ENCODE data around the gene LIN37. TPM values are rescaled to one million over a fixed set of nuclear protein-coding genes. Genes with fewer than 3 reads are reported as not detected.

Gene LIN37
- total and polyA plus RNA-seq, 12 donors = 6.0 to 137 (median 12.5) TPM

DNA sequence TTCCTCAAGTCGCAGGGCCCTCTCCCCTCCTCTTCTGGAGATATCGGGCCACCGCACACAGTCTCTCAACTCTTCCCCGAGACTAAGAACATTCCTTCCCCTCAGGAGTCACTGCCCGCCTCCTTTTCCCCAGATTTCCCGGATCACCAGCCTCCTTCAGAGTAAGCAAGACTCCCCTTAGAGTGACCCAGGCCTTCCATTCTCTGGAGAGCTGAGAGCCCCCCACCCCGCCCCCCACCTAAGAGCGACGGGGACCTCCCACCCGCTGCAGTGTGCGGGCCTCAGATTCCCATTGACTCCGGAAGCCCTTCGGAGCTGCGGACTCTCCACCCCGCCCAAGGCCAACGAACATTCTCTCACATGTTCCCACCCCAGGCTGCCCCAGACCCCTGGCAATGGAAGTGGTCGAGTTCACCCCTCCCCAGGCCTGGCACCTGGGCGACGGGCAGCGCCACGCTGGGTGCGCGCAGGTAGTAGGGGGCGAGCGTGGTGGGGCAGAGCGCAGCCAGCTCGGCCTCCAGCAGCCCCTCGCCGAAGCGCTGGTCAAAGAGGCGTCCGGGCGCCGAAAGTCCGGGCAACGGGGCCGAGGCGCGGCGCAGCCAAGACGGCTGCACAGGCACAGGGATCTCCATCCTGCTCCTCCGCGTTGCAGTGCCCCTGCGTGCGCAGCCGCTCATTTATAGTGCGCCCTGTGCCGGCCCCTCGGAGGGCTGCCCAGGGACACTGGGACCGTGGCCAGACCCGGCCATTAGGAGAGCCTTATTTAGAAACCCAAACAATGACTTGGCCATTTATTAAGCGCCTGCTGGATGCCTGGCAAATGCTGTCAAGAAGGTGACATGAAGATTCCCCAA lies 8.2 kb downstream of the LIN37 start, which contains the start of gene HSPB6:
TSS of gene HSPB6 (minus strand) at position 653 of the 854 bp plus-strand sequence. CDS start at position 632, 21 bp downstream.
- 3 to 6% (median 3%) methylated on average over 7 to 52 of the region's 52 CpGs for WGBS, 4 donors
- H3K36me3 ChIP-seq (replicated peaks in 1 of 2) = peaks cover 0 to 24% of the 10 kb centered on the region in 2 donors
- DNase-seq = peak; percentile 72 to 84 (median 76)
- H3K27me3 ChIP-seq = no peaks in the 10 kb centered on the region
- H3K9me3 ChIP-seq (replicated peaks in 1 of 3) = no peaks in the 10 kb centered on the region
- peaks cover 33 to 35% of the 10 kb centered on the region in 2 donors for H3K4me1 ChIP-seq (replicated peaks in 1 of 2)
- H3K27ac ChIP-seq = peak within 1 kb of the TSS; percentile 91 to 97 (median 96)
- intact Hi-C loops (cut with DNase I) = no loop called here
- H3K4me3 ChIP-seq = peak within 1 kb of the TSS in 2 of 4 donors; percentile 23 to 79
- TF ChIP-seq, protein P1, sequence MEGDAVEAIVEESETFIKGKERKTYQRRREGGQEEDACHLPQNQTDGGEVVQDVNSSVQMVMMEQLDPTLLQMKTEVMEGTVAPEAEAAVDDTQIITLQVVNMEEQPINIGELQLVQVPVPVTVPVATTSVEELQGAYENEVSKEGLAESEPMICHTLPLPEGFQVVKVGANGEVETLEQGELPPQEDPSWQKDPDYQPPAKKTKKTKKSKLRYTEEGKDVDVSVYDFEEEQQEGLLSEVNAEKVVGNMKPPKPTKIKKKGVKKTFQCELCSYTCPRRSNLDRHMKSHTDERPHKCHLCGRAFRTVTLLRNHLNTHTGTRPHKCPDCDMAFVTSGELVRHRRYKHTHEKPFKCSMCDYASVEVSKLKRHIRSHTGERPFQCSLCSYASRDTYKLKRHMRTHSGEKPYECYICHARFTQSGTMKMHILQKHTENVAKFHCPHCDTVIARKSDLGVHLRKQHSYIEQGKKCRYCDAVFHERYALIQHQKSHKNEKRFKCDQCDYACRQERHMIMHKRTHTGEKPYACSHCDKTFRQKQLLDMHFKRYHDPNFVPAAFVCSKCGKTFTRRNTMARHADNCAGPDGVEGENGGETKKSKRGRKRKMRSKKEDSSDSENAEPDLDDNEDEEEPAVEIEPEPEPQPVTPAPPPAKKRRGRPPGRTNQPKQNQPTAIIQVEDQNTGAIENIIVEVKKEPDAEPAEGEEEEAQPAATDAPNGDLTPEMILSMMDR (IDR thresholded peaks at IDR 0.05) = no peak
- peak; percentile 71 to 74 for TF ChIP-seq POLR2A (IDR thresholded peaks at IDR 0.05)

DNA sequence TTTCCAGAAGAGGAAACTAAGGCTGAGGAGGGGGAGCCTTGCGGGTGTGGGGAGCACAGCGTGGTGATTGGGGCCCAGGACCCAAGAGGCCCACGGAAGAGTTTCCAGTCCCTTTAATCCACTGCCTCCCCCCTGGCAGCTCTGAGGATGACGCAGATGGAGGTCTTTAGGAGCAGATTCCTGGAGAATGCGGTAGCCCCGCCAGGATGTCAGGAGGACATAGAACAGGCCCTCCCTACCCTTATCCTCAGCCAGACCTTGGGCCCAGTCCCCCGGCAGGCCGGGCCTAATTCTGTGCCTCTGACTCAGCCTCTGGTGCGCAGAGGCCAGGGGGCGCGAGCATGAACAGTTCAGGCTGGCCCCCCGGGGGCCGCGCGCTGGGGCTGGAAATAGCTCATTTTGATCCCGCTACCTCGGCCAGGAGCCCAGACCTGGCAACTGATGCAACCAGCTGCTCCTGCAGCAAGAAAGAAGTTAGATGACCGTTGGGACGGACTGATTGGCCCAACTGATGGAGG lies 8.9 kb downstream of the LIN37 start:
- peaks cover 33 to 35% of the 10 kb centered on the region in 2 donors for H3K4me1 ChIP-seq (replicated peaks in 1 of 2)
- H3K9me3 ChIP-seq (replicated peaks in 1 of 3) = no peaks in the 10 kb centered on the region
- H3K4me3 ChIP-seq = peak overlapping the region in 2 of 4 donors; percentile 11 to 79
- peak; percentile 73 to 92 (median 88) for DNase-seq
- intact Hi-C loops (cut with DNase I) = no loop called here
- peak overlapping the region; percentile 91 to 97 (median 96) for H3K27ac ChIP-seq
- TF ChIP-seq, protein P1 (IDR thresholded peaks at IDR 0.05) = no peak
- peak in 1 of 2 donors; percentile 46 for TF ChIP-seq POLR2A (IDR thresholded peaks at IDR 0.05)
- H3K36me3 ChIP-seq (replicated peaks in 1 of 2) = peaks cover 0 to 27% of the 10 kb centered on the region in 2 donors
- WGBS, 4 donors = 2 to 11% (median 7%) methylated on average over 5 to 19 of the region's 19 CpGs
- H3K27me3 ChIP-seq = no peaks in the 10 kb centered on the region

DNA sequence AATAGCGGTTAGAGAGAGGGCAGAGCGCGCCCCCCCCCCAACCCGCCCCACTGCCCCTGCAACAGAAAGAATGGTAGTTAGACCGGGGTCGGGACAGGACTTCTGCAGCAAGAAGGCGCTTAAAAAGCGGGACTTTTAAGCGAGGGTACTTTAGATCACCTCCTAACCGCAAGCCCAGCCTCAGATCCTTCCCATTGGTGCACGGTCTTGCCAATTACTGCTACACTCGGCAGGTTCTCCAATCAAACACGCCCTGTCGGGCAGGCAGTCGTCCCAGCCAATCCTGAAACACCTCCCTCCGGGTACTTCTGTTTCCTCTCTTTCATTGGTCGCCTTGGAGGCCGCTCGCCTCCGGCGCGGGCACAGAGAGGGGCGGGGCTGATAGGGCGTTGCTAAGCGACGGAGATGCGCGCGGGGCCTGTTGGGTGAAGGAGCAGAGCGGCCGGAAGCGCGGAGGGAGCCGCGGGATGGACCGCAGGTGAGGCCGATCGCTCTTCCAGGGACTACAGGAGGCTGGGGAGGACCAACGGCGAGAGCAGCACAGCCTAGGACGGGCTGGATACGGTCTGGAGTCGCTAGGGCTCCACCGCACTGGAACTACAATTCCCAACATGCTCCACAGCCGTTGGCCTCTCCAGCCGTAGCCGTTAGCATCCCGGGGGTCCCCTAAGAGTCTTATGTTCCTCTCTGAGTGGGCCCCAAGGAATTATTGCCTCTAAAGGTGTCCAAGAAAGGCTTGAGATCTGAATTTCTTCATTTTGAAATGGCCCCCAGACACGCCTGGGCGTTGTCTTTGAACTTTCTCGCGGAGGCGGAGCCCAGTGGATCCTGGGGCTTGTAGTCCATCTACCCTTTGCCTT lies 9.6 kb downstream of the LIN37 start, which contains the start of gene PROSER3:
TSS of gene PROSER3 (plus strand) at position 428 of the 860 bp plus-strand sequence. CDS start at position 468, 40 bp downstream.
- H3K4me1 ChIP-seq (replicated peaks in 1 of 2) = peaks cover 33 to 35% of the 10 kb centered on the region in 2 donors
- H3K36me3 ChIP-seq (replicated peaks in 1 of 2) = peaks cover 0 to 22% of the 10 kb centered on the region in 2 donors
- H3K27me3 ChIP-seq = no peaks in the 10 kb centered on the region
- H3K27ac ChIP-seq = peak within 1 kb of the TSS; percentile 91 to 97 (median 96)
- TF ChIP-seq, protein P1 (IDR thresholded peaks at IDR 0.05) = no peak
- peak; percentile 50 to 74 for TF ChIP-seq POLR2A (IDR thresholded peaks at IDR 0.05)
- peak within 1 kb of the TSS; percentile 62 to 89 (median 72) for H3K4me3 ChIP-seq
- DNase-seq = peak; percentile 98 to 100 (median 99)
- WGBS, 4 donors = 0 to 1% (median 0%) methylated on average over 26 to 53 of the region's 53 CpGs
- intact Hi-C loops (cut with DNase I) = no loop called here
- H3K9me3 ChIP-seq (replicated peaks in 1 of 3) = no peaks in the 10 kb centered on the region

All from adrenal gland (tissue), 12 donors.